Gastrocnemius medialis (tissue), 4 donors: ENCODE data around the gene TSSK6. TPM values are rescaled to one million over a fixed set of nuclear protein-coding genes. Genes with fewer than 3 reads are reported as not detected.

ENCODE experiments used
- ATAC-seq, 2 donors: fragments of 150-250 bp; one replicate each; pipeline ENCODE4 v1.9.1; 2016
- DNase-seq, 2 donors: peaks; one replicate each; pipeline ENCODE4 v3.0.0-alpha.2; 2019
- H3K27ac ChIP-seq, 4 donors: fragments of 200-600 bp; sonication (generic); 1 replicate in 1 of 4; 2 replicates in 3 of 4; pipeline ENCODE4 v1.5.1; 2016 to 2018; ENCODE audit warnings: mild to moderate bottlenecking in 2 of 4, moderate library complexity in 1 of 4
- H3K27me3 ChIP-seq, 3 donors: fragments of 200-600 bp; sonication (generic) in 2 of 3; 1 replicate in 1 of 3; 2 replicates in 2 of 3; pipeline versions ENCODE4 v1.5.1 to v1.6.0; 2016 to 2019; ENCODE audit warnings: mild to moderate bottlenecking in 1 of 3, moderate library complexity in 1 of 3
- H3K36me3 ChIP-seq, 2 donors: fragments of 200-600 bp; sonication (generic) in 1 of 2; one replicate each; pipeline ENCODE4 v1.5.1; 2017 to 2018
- H3K4me1 ChIP-seq, 2 donors: fragments of 200-600 bp; sonication (generic) in 1 of 2; one replicate each; pipeline ENCODE4 v1.5.1; 2016 to 2017; ENCODE audit warnings: mild to moderate bottlenecking in 2 of 2
- H3K4me3 ChIP-seq, 4 donors: fragments of 200-600 bp; sonication (generic) in 3 of 4; 1 replicate in 1 of 4; 2 replicates in 3 of 4; pipeline ENCODE4 v1.5.1; 2016 to 2019; ENCODE audit warnings: mild to moderate bottlenecking in 2 of 4
- H3K9me3 ChIP-seq, 3 donors: fragments of 200-600 bp; sonication (generic) in 2 of 3; 1 replicate in 1 of 3; 2 replicates in 2 of 3; pipeline ENCODE4 v1.5.1; 2016 to 2019
- POLR2A ChIP-seq, 2 donors: fragments of 450-650 bp; IDR thresholded peaks; one replicate each; pipeline ENCODE4 v1.6.1; 2017; ENCODE audit warnings: antibody characterized with exemption in 2 of 2, mild to moderate bottlenecking in 2 of 2, moderate library complexity in 2 of 2
- in situ Hi-C, 4 donors: fragments of 200-750 bp; cut with MboI; loops; one replicate each; pipeline versions ENCODE4 v1.15.0 to v1.8.0; 2017; ENCODE audit warnings: low sequenced_read_pairs in 4 of 4
- intact Hi-C: fragments of 100-400 bp; cut with DNase I; formaldehyde crosslinking; loops from one replicate; pipeline ENCODE4 v1.15.1; 2023; ENCODE audit warnings: low total_unique reads
- total RNA-seq, 4 donors: library from RNA; depleted of rRNA; stranded (reverse); fragments of >200 nt; gene quantifications; one replicate each; pipeline versions ENCODE4 v1.1.0 to v1.2.3, GENCODE V29; 2016
- TF ChIP-seq, protein P1 (sequence below), 5 experiments: fragments of 450-650 bp in 3 of 5; fragments of 200-600 bp in 2 of 5; sonication (generic) in 2 of 5; IDR thresholded peaks in 4 of 5; conservative IDR thresholded peaks in 1 of 5; 1 replicate in 4 of 5; 2 replicates in 1 of 5; pipeline ENCODE4 v1.5.1; 2016 to 2019; ENCODE audit warnings: antibody characterized with exemption in 5 of 5, mild to moderate bottlenecking in 3 of 5, moderate library complexity in 3 of 5

The TSSK6 gene
- total RNA-seq, 4 donors from 2014 or later = 0.80 to 1.7 TPM; not detected in 2

DNA sequence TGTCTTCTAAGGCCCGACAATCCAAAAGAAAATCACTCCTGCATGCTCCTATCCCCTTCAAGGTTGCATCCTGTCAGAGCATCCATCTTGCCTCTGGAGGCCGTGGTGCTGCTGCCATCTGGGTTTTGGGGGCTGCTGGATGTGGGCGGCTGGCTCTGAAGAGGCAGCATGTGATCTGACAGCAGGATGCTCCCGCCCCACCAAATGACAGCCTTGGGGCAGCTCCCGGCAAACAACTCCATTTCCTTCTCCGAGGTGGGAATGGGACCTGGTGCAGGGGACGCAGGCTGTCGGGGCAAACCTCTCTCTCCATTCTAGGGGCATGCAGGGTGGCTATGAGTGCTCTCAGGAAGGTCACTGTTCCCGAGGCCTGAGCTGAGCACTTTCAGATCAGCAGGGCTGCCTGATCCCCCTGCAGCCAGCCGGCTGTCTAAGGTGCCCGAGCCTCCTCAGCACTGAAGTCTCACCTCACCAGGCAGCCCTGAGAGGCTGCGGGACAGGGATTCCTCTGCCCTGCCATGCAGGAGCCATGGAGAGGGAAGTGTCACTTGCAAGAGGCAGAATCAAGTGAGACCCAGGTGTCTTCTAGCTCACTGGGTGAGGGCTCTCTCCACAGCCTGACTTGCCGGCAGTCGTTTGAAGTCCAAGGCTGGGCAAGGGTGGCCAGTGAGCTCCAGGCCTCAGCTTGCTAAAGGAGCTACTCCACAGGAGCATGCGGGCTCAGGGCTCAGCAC, 28.8 kb downstream of the TSSK6 start:
- Histone ChIP-seq H3K27me3 (no peaks in the 10 kb centered on the region), H3K9me3 (no peaks in the 10 kb centered on the region), H3K4me3 (no peak overlapping the region), H3K36me3 (no peaks in the 10 kb centered on the region), H3K4me1 (peaks cover 35 to 44% of the 10 kb centered on the region in 2 donors), H3K27ac (no peak overlapping the region)
- no peak for ATAC-seq
- intact Hi-C loops = no loop called here
- no peak for DNase-seq
- TF ChIP-seq POLR2A (IDR thresholded peaks at IDR 0.05) = no peak
- TF ChIP-seq, protein P1, sequence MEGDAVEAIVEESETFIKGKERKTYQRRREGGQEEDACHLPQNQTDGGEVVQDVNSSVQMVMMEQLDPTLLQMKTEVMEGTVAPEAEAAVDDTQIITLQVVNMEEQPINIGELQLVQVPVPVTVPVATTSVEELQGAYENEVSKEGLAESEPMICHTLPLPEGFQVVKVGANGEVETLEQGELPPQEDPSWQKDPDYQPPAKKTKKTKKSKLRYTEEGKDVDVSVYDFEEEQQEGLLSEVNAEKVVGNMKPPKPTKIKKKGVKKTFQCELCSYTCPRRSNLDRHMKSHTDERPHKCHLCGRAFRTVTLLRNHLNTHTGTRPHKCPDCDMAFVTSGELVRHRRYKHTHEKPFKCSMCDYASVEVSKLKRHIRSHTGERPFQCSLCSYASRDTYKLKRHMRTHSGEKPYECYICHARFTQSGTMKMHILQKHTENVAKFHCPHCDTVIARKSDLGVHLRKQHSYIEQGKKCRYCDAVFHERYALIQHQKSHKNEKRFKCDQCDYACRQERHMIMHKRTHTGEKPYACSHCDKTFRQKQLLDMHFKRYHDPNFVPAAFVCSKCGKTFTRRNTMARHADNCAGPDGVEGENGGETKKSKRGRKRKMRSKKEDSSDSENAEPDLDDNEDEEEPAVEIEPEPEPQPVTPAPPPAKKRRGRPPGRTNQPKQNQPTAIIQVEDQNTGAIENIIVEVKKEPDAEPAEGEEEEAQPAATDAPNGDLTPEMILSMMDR (IDR thresholded peaks at IDR 0.05 in 4 of 5, conservative IDR thresholded peaks at IDR 0.05 in 1 of 5) = no peak
- in situ Hi-C loops = loop anchor here in 1 of 4 donors (5.0 kb wide), 1 partner anchor 119 kb away; no protein-coding TSS in a partner anchor

- in situ Hi-C loops (loop anchor here in 1 of 4 donors (5.0 kb wide), 1 partner anchor 119 kb away; no protein-coding TSS in a partner anchor), intact Hi-C loops (no loop called here)
- H3K9me3 ChIP-seq = no peaks in the 10 kb centered on the region
- peaks cover 35 to 44% of the 10 kb centered on the region in 2 donors for H3K4me1 ChIP-seq
- TF ChIP-seq, protein P1 (IDR thresholded peaks at IDR 0.05 in 4 of 5, conservative IDR thresholded peaks at IDR 0.05 in 1 of 5) = no peak
- TF ChIP-seq POLR2A (IDR thresholded peaks at IDR 0.05) = no peak
- H3K36me3 ChIP-seq = no peaks in the 10 kb centered on the region
- H3K27ac ChIP-seq = no peak overlapping the region
- no peak overlapping the region for H3K4me3 ChIP-seq
- no peaks in the 10 kb centered on the region for H3K27me3 ChIP-seq
- no peak for ATAC-seq
- DNase-seq = no peak
Measured at GRCh38 chr19:19485998-19486290, 29.4 kb downstream of the TSSK6 start.

GRCh38 chr19:19485161-19485997, 30.0 kb downstream of the TSSK6 start:
- in situ Hi-C loops = loop anchor here in 1 of 4 donors (5.0 kb wide), 1 partner anchor 118 kb away; no protein-coding TSS in a partner anchor
- no peak for DNase-seq

GRCh38 chr19:19482809-19483596, 32.3 kb downstream of the TSSK6 start:
- ATAC-seq (no peak), DNase-seq (no peak)
- TF ChIP-seq, protein P1 (IDR thresholded peaks at IDR 0.05 in 4 of 5, conservative IDR thresholded peaks at IDR 0.05 in 1 of 5) = no peak
- no peak for TF ChIP-seq POLR2A (IDR thresholded peaks at IDR 0.05)
- no peak overlapping the region for H3K4me3 ChIP-seq
- no peaks in the 10 kb centered on the region for H3K36me3 ChIP-seq
- H3K27me3 ChIP-seq = no peaks in the 10 kb centered on the region
- peaks cover 13 to 18% of the 10 kb centered on the region in 2 donors for H3K4me1 ChIP-seq
- no peaks in the 10 kb centered on the region for H3K9me3 ChIP-seq
- in situ Hi-C loops = no loop called here
- intact Hi-C loops = no loop called here
- H3K27ac ChIP-seq = no peak overlapping the region

More at GRCh38 chr19:19485161-19485997, 30.0 kb downstream of the TSSK6 start:
- H3K27me3 ChIP-seq = no peaks in the 10 kb centered on the region
- intact Hi-C loops = no loop called here
- H3K4me1 ChIP-seq = peaks cover 35 to 41% of the 10 kb centered on the region in 2 donors
- H3K36me3 ChIP-seq = no peaks in the 10 kb centered on the region
- no peak for TF ChIP-seq POLR2A (IDR thresholded peaks at IDR 0.05)
- TF ChIP-seq, protein P1 (IDR thresholded peaks at IDR 0.05 in 4 of 5, conservative IDR thresholded peaks at IDR 0.05 in 1 of 5) = no peak
- ATAC-seq = peak in 1 of 2 donors; percentile 8
- peak overlapping the region in 2 of 4 donors; percentile 7 to 34 for H3K27ac ChIP-seq
- H3K9me3 ChIP-seq = no peaks in the 10 kb centered on the region
- H3K4me3 ChIP-seq = no peak overlapping the region
